GM19463 (cell line): ENCODE results near the gene STK36.
"Not testable (repeated sequence)": the region's sequence is repeated elsewhere in the genome, so short reads cannot be mapped to it uniquely, and the experiment has no call there.

Experiments
- ATAC-seq: cut with Tn5 transposase; IDR thresholded peaks from one replicate; pipeline ENCODE4 v1.9.1; 2021; ENCODE audit warnings: mild to moderate bottlenecking, moderate library complexity; ENCODE audit not compliant: unreplicated experiment

Gene STK36

DNA sequence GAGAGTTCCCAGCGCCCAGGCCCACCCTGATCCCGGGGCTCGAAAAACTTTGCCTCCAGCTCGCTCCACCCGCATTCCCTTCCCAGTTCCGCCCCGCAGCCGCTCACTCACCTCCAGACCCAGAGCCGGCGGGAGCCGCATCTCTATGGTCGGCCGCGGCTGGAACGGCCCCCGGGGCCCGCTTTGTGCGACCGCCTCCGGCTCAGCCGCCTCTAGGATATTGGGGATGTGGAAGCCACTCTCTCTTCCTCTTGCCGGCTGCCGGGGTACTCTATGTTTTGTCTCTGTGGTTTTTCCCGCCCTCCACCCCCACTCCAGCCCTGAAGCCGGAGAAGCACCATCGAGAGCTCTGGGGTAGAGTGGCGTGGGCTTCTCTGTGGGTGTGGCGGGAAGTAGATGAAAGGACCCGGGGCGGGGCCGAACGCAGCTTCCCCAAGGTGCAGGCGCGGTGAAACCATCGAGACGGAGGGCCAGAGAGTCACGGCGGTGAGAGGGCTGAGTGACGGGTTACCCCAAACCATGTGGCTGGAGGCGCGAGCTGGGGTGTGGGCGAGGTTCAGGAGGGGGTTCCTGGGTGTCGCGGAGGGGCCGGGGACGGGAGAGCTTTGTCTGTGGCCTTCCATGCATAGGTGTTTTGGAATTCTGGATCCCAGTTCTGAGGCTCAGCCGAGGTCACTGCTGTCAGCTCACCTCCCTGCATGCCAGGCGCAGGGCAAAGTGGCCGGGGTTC lies 12.5 kb upstream of the STK36 start, which contains the start of the genes BCS1L and ZNF142:
TSS of gene BCS1L (plus strand) at position 426 of the 730 bp plus-strand sequence. CDS start 1,305 bp downstream, outside the sequence.
TSS of gene ZNF142 (minus strand) at position 366 of the 730 bp plus-strand sequence. CDS start 3,194 bp downstream, outside the sequence.
- peak; percentile 97 for ATAC-seq

DNA sequence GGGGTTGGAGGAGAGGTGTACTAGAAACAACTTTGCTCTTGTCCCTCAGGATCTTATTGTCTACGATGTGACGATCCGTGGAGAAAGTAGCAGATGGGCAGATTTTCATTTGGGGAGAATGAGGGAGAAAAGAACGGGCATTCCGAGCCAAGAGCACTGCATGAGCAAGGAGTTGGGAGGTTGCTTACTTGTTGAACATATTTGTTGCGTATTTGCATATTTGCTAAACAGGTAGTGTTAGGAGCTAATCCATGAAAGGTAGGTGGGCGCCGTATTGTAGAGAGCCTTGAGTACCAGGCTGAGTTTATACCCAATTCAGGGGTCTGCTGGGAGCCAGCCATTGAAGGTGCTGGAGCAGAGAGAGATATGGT lies 11.9 kb upstream of the STK36 start:
- no peak for ATAC-seq

GRCh38 chr2:218662377-218662776 lies 9.5 kb upstream of the STK36 start:
- ATAC-seq: no peak

GRCh38 chr2:218662827-218663226 lies 9.1 kb upstream of the STK36 start:
- no peak for ATAC-seq

- ATAC-seq: no peak
Observed at GRCh38 chr2:218663901-218664300, 8.0 kb upstream of the STK36 start.

- no peak for ATAC-seq
Observed at GRCh38 chr2:218664653-218665052, 7.2 kb upstream of the STK36 start.

DNA sequence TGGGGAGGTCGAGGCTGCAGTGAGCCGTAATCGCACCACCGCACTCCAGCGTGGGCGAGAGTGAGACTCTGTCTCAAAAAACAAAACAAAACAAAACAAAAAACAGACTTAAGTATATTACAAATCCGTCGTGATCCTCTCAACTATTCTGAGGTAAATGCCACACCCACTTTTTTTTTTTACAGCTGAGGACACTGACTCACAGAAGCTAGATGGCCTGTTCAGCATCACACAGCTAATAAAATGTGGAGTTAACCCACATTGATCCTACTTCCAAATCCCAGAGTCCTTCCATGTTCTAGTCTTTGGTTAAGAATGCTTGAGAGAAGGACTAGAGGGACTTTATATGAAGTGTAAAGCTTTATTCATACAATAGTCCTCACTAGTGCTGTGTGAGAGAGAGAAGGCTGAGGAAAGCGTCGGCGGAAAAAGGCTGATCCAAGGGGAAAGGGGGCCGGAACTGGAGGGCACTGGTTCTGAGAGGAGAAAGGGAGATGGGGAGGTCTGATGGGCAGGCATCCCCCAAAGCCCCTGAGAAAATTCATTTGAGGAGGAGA lies 711 bp upstream of the STK36 start:
- ATAC-seq: no peak

DNA sequence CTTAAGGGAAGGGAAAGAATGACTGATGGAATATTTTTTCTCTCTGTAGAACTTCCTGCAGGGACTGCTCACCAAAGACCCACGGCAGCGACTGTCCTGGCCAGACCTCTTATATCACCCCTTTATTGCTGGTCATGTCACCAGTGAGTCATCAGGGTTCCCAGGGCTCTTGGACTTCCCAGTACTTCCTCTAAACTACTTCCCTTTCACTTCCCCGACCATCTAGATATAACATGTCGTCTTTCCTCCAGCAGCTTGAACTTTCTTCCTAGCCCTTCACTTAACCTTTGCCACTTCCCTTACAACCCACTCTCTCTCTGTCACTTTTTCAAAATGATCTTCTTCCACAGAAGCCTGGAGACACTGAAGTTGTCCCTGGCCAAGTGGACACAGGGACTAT lies 7.2 kb downstream of the STK36 start:
- ATAC-seq: no peak

GRCh38 chr2:218680061-218680460 lies 8.2 kb downstream of the STK36 start:
- ATAC-seq: no peak

GRCh38 chr2:218687400-218688060 lies 15.6 kb downstream of the STK36 start:
- not testable (repeated sequence) for ATAC-seq

DNA sequence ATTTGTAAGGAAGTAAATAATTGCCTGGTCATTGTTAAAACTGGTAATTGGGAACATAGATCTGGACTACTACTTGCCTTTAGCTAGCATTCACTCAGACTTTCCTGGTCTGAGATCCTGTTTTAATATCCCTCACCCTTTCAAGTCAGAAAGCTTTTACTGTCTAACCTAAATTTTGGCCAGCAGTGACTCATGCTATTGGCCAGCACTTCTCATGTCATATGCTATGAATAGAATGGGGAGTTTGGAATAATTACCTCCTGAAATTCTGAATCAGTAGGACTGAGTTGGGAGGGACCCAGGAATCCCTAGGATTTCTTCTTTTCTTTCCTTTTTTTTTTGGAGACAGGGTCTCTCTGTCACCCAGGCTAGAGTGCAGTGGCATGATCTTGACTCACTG lies 19.3 kb downstream of the STK36 start:
- ATAC-seq: no peak

- ATAC-seq: no peak
Observed at GRCh38 chr2:218694405-218695145, 22.7 kb downstream of the STK36 start.

DNA sequence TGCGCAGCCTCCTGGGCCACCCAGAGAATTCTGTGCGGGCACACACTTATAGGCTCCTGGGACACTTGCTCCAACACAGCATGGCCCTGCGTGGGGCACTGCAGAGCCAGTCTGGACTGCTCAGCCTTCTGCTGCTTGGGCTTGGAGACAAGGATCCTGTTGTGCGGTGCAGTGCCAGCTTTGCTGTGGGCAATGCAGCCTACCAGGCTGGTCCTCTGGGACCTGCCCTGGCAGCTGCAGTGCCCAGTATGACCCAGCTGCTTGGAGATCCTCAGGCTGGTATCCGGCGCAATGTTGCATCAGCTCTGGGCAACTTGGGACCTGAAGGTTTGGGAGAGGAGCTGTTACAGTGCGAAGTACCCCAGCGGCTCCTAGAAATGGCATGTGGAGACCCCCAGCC lies 27.0 kb downstream of the STK36 start:
- no peak for ATAC-seq

DNA sequence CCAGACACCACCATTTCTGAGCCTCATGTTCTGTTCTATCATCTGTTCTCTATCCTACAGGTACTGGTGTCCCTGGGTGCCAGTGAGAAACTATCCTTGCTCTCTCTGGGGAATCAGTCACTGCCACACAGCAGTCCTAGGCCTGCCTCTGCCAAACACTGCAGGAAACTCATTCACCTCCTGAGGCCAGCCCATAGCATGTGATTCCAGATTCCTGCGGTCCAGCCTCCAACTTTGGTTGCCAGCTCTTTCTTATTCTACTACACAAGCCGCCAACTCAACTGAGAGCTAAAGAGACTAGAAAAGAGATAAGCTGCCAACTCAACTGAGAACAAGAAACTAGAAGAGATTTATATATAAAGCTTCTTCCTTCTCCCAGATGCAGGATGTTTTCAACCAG lies 29.9 kb downstream of the STK36 start:
- no peak for ATAC-seq

DNA sequence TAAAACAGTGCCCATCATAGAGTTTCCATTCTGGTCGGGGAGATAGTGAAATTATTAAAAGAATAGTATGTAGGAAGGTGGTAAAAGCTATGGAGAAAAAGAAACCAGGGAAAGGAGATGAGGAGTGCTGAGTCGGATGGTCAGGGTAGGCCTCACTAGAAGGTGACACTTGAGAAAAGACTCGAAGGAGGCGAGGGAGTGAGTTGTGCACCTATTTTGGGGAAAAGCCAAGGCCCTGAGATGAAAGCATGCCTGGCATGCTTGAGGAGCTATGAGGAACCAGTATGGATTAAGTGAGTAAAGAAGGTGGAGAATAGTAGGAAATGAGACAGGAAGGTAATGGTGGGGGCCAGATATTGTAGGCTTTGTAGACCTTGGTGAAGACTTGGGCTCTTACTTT lies 31.5 kb downstream of the STK36 start:
- ATAC-seq: no peak

GRCh38 chr2:218708086-218708485 lies 36.2 kb downstream of the STK36 start:
- ATAC-seq: peak; percentile 40

DNA sequence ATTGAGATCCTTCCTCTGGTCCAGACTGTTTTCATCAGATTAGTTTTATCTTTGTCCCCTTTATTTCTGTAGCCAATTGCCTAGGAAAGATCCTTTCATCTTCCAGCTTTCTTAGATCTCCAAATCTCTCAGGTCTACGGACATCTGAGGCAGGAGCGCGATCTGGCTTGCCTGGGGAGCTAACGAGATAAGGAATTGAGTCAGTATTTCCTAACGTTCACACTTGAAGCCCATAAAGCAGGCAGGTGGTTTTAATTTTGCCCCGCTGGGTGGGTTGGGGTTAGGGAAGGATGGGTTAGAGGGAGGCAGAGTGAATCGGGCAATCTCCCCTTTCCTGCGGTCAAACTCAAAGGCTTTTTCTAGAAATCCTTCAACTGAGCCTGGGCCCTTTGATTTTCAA lies 38.0 kb downstream of the STK36 start:
- no peak for ATAC-seq

- ATAC-seq: no peak
Observed at GRCh38 chr2:218710334-218710686, 38.4 kb downstream of the STK36 start.

- ATAC-seq: peak; percentile 87
Observed at GRCh38 chr2:218710687-218711549, 39.0 kb downstream of the STK36 start, which contains the start of gene TTLL4. TTLL4 (plus strand) TSS chr2:218710835; CDS start chr2:218737677, 26,842 bp downstream.

GRCh38 chr2:218711550-218711929 lies 39.7 kb downstream of the STK36 start:
- no peak for ATAC-seq
